ENCODE data around the gene UPK3A. TPM values are rescaled to one million over a fixed set of nuclear protein-coding genes. Genes with fewer than 3 reads are reported as not detected.

UPK3A gene
- total and polyA plus RNA-seq, 2 of the 8 experiments (the other 6 are each of a cell fraction or from before 2014, with no cell fraction given): 0.35 to 1.7 TPM

DNA sequence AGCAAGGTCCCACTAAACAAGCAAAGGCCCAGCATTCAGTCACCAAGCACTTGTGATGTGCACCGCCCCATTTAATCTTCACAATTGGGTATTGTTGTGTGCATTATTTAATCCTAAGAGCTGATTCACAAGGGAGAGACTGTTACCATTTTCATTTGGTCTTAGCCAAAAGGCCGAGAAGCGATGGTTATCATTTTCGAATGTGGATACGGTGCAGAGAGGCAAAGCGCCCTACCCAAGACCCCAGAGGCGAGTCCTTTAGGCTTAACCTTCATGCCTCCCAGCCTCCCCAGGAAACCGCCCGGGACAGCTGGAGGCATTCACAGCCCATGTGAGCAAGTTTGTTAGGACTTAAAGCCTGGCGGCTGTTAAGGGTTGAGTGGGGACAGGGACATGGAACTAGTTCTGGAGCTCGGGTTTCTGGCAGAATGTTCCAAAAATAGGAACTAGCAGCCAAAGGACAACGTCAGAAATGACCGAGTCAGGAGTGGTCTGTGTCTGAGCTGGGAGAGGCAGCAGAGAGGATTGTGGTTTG, 13.0 kb upstream of the UPK3A start:
- H2BK12ac ChIP-seq (ENCODE audit: low read depth, low read length): no peak overlapping the region
- no peaks in the 10 kb centered on the region for H4K20me1 ChIP-seq (replicated peaks in 1 of 2; ENCODE audit: control insufficient read depth in 1 of 2, insufficient read depth in 2 of 2, low read length in 2 of 2)
- no peaks in the 10 kb centered on the region for H3K79me2 ChIP-seq (ENCODE audit: control insufficient read depth in 1 of 2, insufficient read depth in 2 of 2, low read length in 2 of 2)
- no peak overlapping the region for H3K4ac ChIP-seq (replicated peaks; ENCODE audit: insufficient read length, low read depth, low read length)
- H3K36me3 ChIP-seq (ENCODE audit: control insufficient read depth in 2 of 4, insufficient read depth in 4 of 4, low read length in 3 of 4): no peaks in the 10 kb centered on the region
- H3K18ac ChIP-seq (ENCODE audit: extremely low read depth, low read length): no peak overlapping the region
- H4K91ac ChIP-seq (replicated peaks; ENCODE audit: insufficient read length, low read length): peak overlapping the region; percentile 4
- peaks cover 9% of the 10 kb centered on the region; the same call in 1 of the 2 replicates for H3K23me2 ChIP-seq (ENCODE audit: low read depth, low read length)
- no peaks in the 10 kb centered on the region for H3K9me3 ChIP-seq (ENCODE audit: insufficient read depth in 2 of 2, low read depth in 1 of 2, low read length in 1 of 2)
- peaks cover 5 to 10% (median 7%) of the 10 kb centered on the region in 4 experiments; a peak in 6 of 7 replicates for H3K4me1 ChIP-seq (replicated peaks in 1 of 4; ENCODE audit: control insufficient read depth in 3 of 4, insufficient read depth in 4 of 4, low read length in 3 of 4)
- H3K56ac ChIP-seq (replicated peaks; ENCODE audit: insufficient read length, low read depth, low read length): no peak overlapping the region
- H2BK120ac ChIP-seq (replicated peaks; ENCODE audit: low read depth, low read length): no peak overlapping the region
- H2AK5ac ChIP-seq (ENCODE audit: low read depth, low read length): no peak overlapping the region
- DNase-seq (ENCODE audit: low read depth in 1 of 2, low spot score in 2 of 2) (no peak), FAIRE-seq (no peak)
- no peak overlapping the region for H3K14ac ChIP-seq (ENCODE audit: insufficient read length)
- no peak overlapping the region for H3K4me2 ChIP-seq (ENCODE audit: insufficient read depth in 1 of 2, low read depth in 2 of 2, low read length in 2 of 2)
- no peak overlapping the region for H2BK20ac ChIP-seq (ENCODE audit: low read length)
- H2BK15ac ChIP-seq (ENCODE audit: low read length): no peak overlapping the region
- H3K4me3 ChIP-seq (ENCODE audit: extremely low read depth in 1 of 4, insufficient read depth in 2 of 4, low read depth in 3 of 4, low read length in 4 of 4): no peak overlapping the region
- H2AFZ ChIP-seq (ENCODE audit: low read length): no peak overlapping the region
- H2BK5ac ChIP-seq (ENCODE audit: low read depth, low read length): no peak overlapping the region
- peaks cover 0 to 10% (median 8%) of the 10 kb centered on the region in 4 experiments; a peak in 5 of 7 replicates for H3K27me3 ChIP-seq (replicated peaks in 1 of 4; ENCODE audit: control insufficient read depth in 3 of 4, extremely low read depth in 1 of 4, insufficient read depth in 3 of 4, low read length in 3 of 4)
- H3K9ac ChIP-seq (replicated peaks in 1 of 4; ENCODE audit: extremely low read depth in 1 of 4, low read depth in 3 of 4, low read length in 3 of 4): no peak overlapping the region
- POLR2A ChIA-PET (ENCODE audit: partially characterized antibody): interaction anchor here (1.0 to 1.6 kb wide), 2 partner anchors 25 to 38 kb away, joined by 4 read pairs; partner anchors contain the start of gene FAM118A
- H3K27ac ChIP-seq (ENCODE audit: low read depth, low read length): no peak overlapping the region
- no peaks in the 10 kb centered on the region for H3K79me1 ChIP-seq (ENCODE audit: low read depth, low read length)
- no peak overlapping the region for H4K5ac ChIP-seq (ENCODE audit: insufficient read length, low read depth, low read length)
- peak; percentile 57 for TF ChIP-seq TBP (IDR thresholded peaks at IDR 0.05; ENCODE audit: low read depth, low read length)
- TF ChIP-seq ZNF274 (IDR thresholded peaks at IDR 0.05; ENCODE audit: borderline replicate concordance, extremely low read depth, low read length): no peak
- peak overlapping the region; percentile 71; the same call in 1 of the 2 replicates for H4K8ac ChIP-seq (ENCODE audit: extremely low read depth, insufficient read depth, low read length)
- CTCF ChIA-PET (ENCODE audit: partially characterized antibody): interaction anchor here (0.8 to 2.3 kb wide), 9 partner anchors 8 to 282 kb away, joined by 3 to 7 read pairs (median 4); no protein-coding TSS in a partner anchor
- H3K23ac ChIP-seq (ENCODE audit: insufficient read length): no peak overlapping the region
- 64% methylated on average over 13 of the region's 13 CpGs; no CpG with 5 or more reads in 1 of the 2 experiments for WGBS, 2 experiments (ENCODE audit: extremely low coverage in 1 of 2, insufficient coverage in 1 of 2, insufficient read length in 1 of 2, insufficient replicate concordance in 2 of 2, low coverage in 1 of 2, low lambda C conversion rate in 2 of 2, missing lambda C conversion rate in 1 of 2)
